Right lung (tissue), 5 donors: ENCODE measurements around the gene TIPARP. TPM values are rescaled to one million over a fixed set of nuclear protein-coding genes. Genes with fewer than 3 reads are reported as not detected.
A peak's percentile ranks its signal among the peaks of the same experiment; 100 is the strongest.
"Not testable (repeated sequence)": the region's sequence is repeated elsewhere in the genome, so short reads cannot be mapped to it uniquely, and the experiment has no call there.

Experiments used
- DNase-seq, 2 donors: peaks; one replicate each; pipeline ENCODE4 v3.0.0-alpha.2; 2013
- polyA plus RNA-seq, 5 donors: library from polyadenylated mRNA; unstranded; fragments of 120-200 nt; gene quantifications; one replicate each; pipeline versions ENCODE4 v1.2.1 to v1.2.3, GENCODE V29; 2013; ENCODE audit warnings: inconsistent platforms in 1 of 5, low replicate concordance in 1 of 5; ENCODE audit not compliant: insufficient read length in 5 of 5, insufficient read depth in 1 of 5

The TIPARP gene
- polyA plus RNA-seq, 5 donors = 17.4 to 32.0 (median 28.6) TPM

- peak in 1 of 2 donors; percentile 16 for DNase-seq
Observed at GRCh38 chr3:156643729-156644389, 30.5 kb upstream of the TIPARP start.

- no peak for DNase-seq
Observed at GRCh38 chr3:156644958-156645357, 29.4 kb upstream of the TIPARP start.

- DNase-seq = no peak
Observed at GRCh38 chr3:156646958-156647357, 27.4 kb upstream of the TIPARP start.

- DNase-seq = no peak
Observed at GRCh38 chr3:156648086-156648485, 26.3 kb upstream of the TIPARP start.

GRCh38 chr3:156649681-156650080 lies 24.7 kb upstream of the TIPARP start:
- no peak for DNase-seq

- not testable (repeated sequence) for DNase-seq
Observed at GRCh38 chr3:156652661-156653060, 21.7 kb upstream of the TIPARP start.

GRCh38 chr3:156654834-156655233 lies 19.6 kb upstream of the TIPARP start:
- no peak for DNase-seq

GRCh38 chr3:156655819-156656550 lies 18.4 kb upstream of the TIPARP start:
- DNase-seq = no peak

GRCh38 chr3:156657440-156657839 lies 16.9 kb upstream of the TIPARP start:
- DNase-seq = no peak

GRCh38 chr3:156657862-156658731 lies 16.3 kb upstream of the TIPARP start:
- DNase-seq = no peak

GRCh38 chr3:156658732-156659090 lies 15.7 kb upstream of the TIPARP start:
- no peak for DNase-seq

- no peak for DNase-seq
Observed at GRCh38 chr3:156659260-156659659, 15.1 kb upstream of the TIPARP start.

- DNase-seq = no peak
Observed at GRCh38 chr3:156661155-156661554, 13.2 kb upstream of the TIPARP start.

GRCh38 chr3:156664011-156664830 lies 10.2 kb upstream of the TIPARP start:
- no peak for DNase-seq

- no peak for DNase-seq
Observed at GRCh38 chr3:156664831-156665178, 9.6 kb upstream of the TIPARP start.

- DNase-seq = no peak
Observed at GRCh38 chr3:156665291-156665690, 9.1 kb upstream of the TIPARP start.

- DNase-seq = no peak
Observed at GRCh38 chr3:156666073-156666472, 8.3 kb upstream of the TIPARP start.

- no peak for DNase-seq
Observed at GRCh38 chr3:156668073-156668763, 6.2 kb upstream of the TIPARP start.

GRCh38 chr3:156670077-156670476 lies 4.3 kb upstream of the TIPARP start:
- DNase-seq = no peak

GRCh38 chr3:156670652-156671051 lies 3.7 kb upstream of the TIPARP start:
- no peak for DNase-seq

GRCh38 chr3:156673732-156674045 lies 701 bp upstream of the TIPARP start:
- DNase-seq = no peak
